ENCODE measurements around the gene FKBP10. TPM values are rescaled to one million over a fixed set of nuclear protein-coding genes. Genes with fewer than 3 reads are reported as not detected.

Gene FKBP10
- total and polyA plus RNA-seq, 9 of the 15 experiments (the other 6 are each of a cell fraction or from before 2014, with no cell fraction given) = 0.03 to 3.0 (median 1.4) TPM; not detected in 1

- no peak for TF ChIP-seq TARDBP (IDR thresholded peaks at IDR 0.05)
- no peak for TF ChIP-seq ELK1 (CRISPR knock-in tag; IDR thresholded peaks at IDR 0.05)
- TF ChIP-seq TEAD2 (tag; IDR thresholded peaks at IDR 0.05) = no peak
- TF ChIP-seq ZEB2 (IDR thresholded peaks at IDR 0.05) = no peak
- no peak for TF ChIP-seq USF2 (CRISPR knock-in tag; IDR thresholded peaks at IDR 0.05)
- no peak for TF ChIP-seq SMARCA4 (IDR thresholded peaks at IDR 0.05)
- TF ChIP-seq HMGN3 (IDR thresholded peaks at IDR 0.05; ENCODE audit: borderline replicate concordance, extremely low read depth, insufficient read length, low read depth, low read length) = no peak
- TF ChIP-seq ZBTB7A (IDR thresholded peaks at IDR 0.05; ENCODE audit: borderline replicate concordance, control insufficient read depth, low read depth, low read length) = peak; percentile 68
- TF ChIP-seq KLF13 (tag; IDR thresholded peaks at IDR 0.05; ENCODE audit: borderline replicate concordance, low read depth) = no peak
- TF ChIP-seq ZNF165 (CRISPR knock-in tag; IDR thresholded peaks at IDR 0.05; ENCODE audit: borderline replicate concordance) = no peak
- 0 out of 2 replicates have a peak, but pooled peaks have one; percentile 6 for TF ChIP-seq IFI16 (CRISPR knock-in tag; IDR thresholded peaks at IDR 0.05)
- no peak for TF ChIP-seq SRSF9 (IDR thresholded peaks at IDR 0.05; ENCODE audit: borderline replicate concordance, low read depth, low read length)
- no peak for TF ChIP-seq SFPQ (IDR thresholded peaks at IDR 0.05; ENCODE audit: low read depth, low read length)
- no peak for TF ChIP-seq MCM2 (IDR thresholded peaks at IDR 0.05; ENCODE audit: low read depth)
- TF ChIP-seq CREB1 (IDR thresholded peaks at IDR 0.05) = no peak
- no peak for TF ChIP-seq CREB1 (CRISPR knock-in tag; IDR thresholded peaks at IDR 0.05)
- no peak for TF ChIP-seq FOXA1 (IDR thresholded peaks at IDR 0.05; ENCODE audit: borderline replicate concordance)
- TF ChIP-seq RBM22 (IDR thresholded peaks at IDR 0.05; ENCODE audit: low read depth, low read length, poor library complexity, severe bottlenecking) = no peak
- no peak for TF ChIP-seq SMARCA5 (IDR thresholded peaks at IDR 0.05)
- no peak for TF ChIP-seq E2F4 (CRISPR knock-in tag; IDR thresholded peaks at IDR 0.05; ENCODE audit: low read depth)
- TF ChIP-seq FOS (IDR thresholded peaks at IDR 0.05; ENCODE audit: extremely low read depth, insufficient read length) = no peak
- no peak for TF ChIP-seq ZNF785 (CRISPR knock-in tag; IDR thresholded peaks at IDR 0.05)
- TF ChIP-seq HNRNPH1 (optimal IDR thresholded peaks at IDR 0.05; ENCODE audit: low read depth, low read length) = no peak
- TF ChIP-seq ZNF41 (CRISPR knock-in tag; conservative IDR thresholded peaks at IDR 0.05) = no peak
- TF ChIP-seq USF1 (CRISPR knock-in tag; IDR thresholded peaks at IDR 0.05) = no peak
Observed at GRCh38 chr17:41793784-41794539, 18.8 kb upstream of the FKBP10 start (continued).

Data from K562 (cell line).